Right renal cortex interstitium (tissue), 3 donors: ENCODE data around the gene RETREG1. TPM values are rescaled to one million over a fixed set of nuclear protein-coding genes. Genes with fewer than 3 reads are reported as not detected.

Experiments
- DNase-seq, 3 donors: peaks; one replicate each; pipeline ENCODE4 v3.0.0-alpha.2; 2013; ENCODE audit warnings: low read depth in 3 of 3, low spot score in 2 of 3
- polyA plus RNA-seq, 3 donors: library from polyadenylated mRNA; unstranded; fragments of 120-200 nt; gene quantifications; one replicate each; pipeline ENCODE4 v1.2.1, GENCODE V29; 2013; ENCODE audit not compliant: insufficient read length in 3 of 3

Gene RETREG1
- polyA plus RNA-seq, 3 donors = 41.7 to 54.6 (median 48.9) TPM

- DNase-seq = no peak
Measured at GRCh38 chr5:16534280-16534679, 82.5 kb downstream of the RETREG1 start.

GRCh38 chr5:16531063-16531648 is 85.6 kb downstream of the RETREG1 start:
- DNase-seq = no peak

GRCh38 chr5:16529306-16529705 is 87.5 kb downstream of the RETREG1 start:
- DNase-seq = no peak

- no peak for DNase-seq
Measured at GRCh38 chr5:16528382-16529110, 88.3 kb downstream of the RETREG1 start.

- no peak for DNase-seq
Measured at GRCh38 chr5:16525651-16526050, 91.1 kb downstream of the RETREG1 start.

GRCh38 chr5:16524286-16524685 is 92.5 kb downstream of the RETREG1 start:
- no peak for DNase-seq

- DNase-seq = no peak
Measured at GRCh38 chr5:16521521-16522483, 95.0 kb downstream of the RETREG1 start.

GRCh38 chr5:16520841-16521240 is 96.0 kb downstream of the RETREG1 start:
- DNase-seq = no peak

GRCh38 chr5:16519435-16519834 is 97.4 kb downstream of the RETREG1 start:
- no peak for DNase-seq

- DNase-seq = no peak
Measured at GRCh38 chr5:16518606-16519005, 98.2 kb downstream of the RETREG1 start.

- DNase-seq = no peak
Measured at GRCh38 chr5:16515532-16515931, 101.3 kb downstream of the RETREG1 start.

- DNase-seq = no peak
Measured at GRCh38 chr5:16510098-16510497, 106.7 kb downstream of the RETREG1 start.

GRCh38 chr5:16508730-16509531 is 107.9 kb downstream of the RETREG1 start:
- peak in 1 of 3 donors; percentile 18 for DNase-seq

GRCh38 chr5:16507716-16508115 is 109.1 kb downstream of the RETREG1 start:
- DNase-seq = no peak

- no peak for DNase-seq
Measured at GRCh38 chr5:16505904-16506303, 110.9 kb downstream of the RETREG1 start.

- no peak for DNase-seq
Measured at GRCh38 chr5:16505140-16505891, 111.5 kb downstream of the RETREG1 start.

- no peak for DNase-seq
Measured at GRCh38 chr5:16504571-16504970, 112.2 kb downstream of the RETREG1 start.

GRCh38 chr5:16502866-16503265 is 113.9 kb downstream of the RETREG1 start:
- DNase-seq = no peak

- no peak for DNase-seq
Measured at GRCh38 chr5:16500024-16500423, 116.8 kb downstream of the RETREG1 start.

- DNase-seq = no peak
Measured at GRCh38 chr5:16497546-16497945, 119.3 kb downstream of the RETREG1 start.
